Diencephalon (tissue), 1 donor: ENCODE data around the gene OR2T29. TPM values are rescaled to one million over a fixed set of nuclear protein-coding genes. Genes with fewer than 3 reads are reported as not detected.

Source experiments
- small RNA-seq: library from RNA; depleted of rRNA; stranded (forward); fragments of <200 nt; gene quantifications from one replicate; pipeline ENCODE3, GENCODE V24; 2014
- total RNA-seq: library from RNA; depleted of rRNA; stranded (reverse); fragments of >200 nt; gene quantifications from one replicate; pipeline ENCODE4 v1.2.3, GENCODE V29; 2014

The OR2T29 gene
- 0.23 TPM for total RNA-seq

GRCh38 chr1:248562672-248563071 lies at the start of gene OR2T29:
Gene OR2T29, minus strand, starts transcription at chr1:248562772. Its CDS starts 3,281 bp downstream, at chr1:248559491.

GRCh38 chr1:248597589-248597988 lies 35.0 kb upstream of the OR2T29 start, which contains the start of gene OR2T10:
Gene OR2T10, minus strand, starts transcription at chr1:248597700. Its CDS starts 3,932 bp downstream, at chr1:248593768.

GRCh38 chr1:248574657-248575056 lies 12.1 kb upstream of the OR2T29 start, which contains the start of gene OR2T34:
Gene OR2T34, minus strand, starts transcription at chr1:248574757. Its CDS starts 0 bp downstream, at chr1:248574757.

GRCh38 chr1:248507773-248508172 lies 54.8 kb downstream of the OR2T29 start, which contains the start of gene OR2G6:
Gene OR2G6, plus strand, starts transcription at chr1:248508073. Its CDS starts 13,574 bp downstream, at chr1:248521647.

Small RNA genes within 50 kb of the gene (small RNA-seq; reads per million reads assigned to genes)
- gene RF00019, result not detected

Other genes starting within 250 kb of the OR2T29 start
- not detected for gene OR2M7, start 238.2 kb downstream of the OR2T29 start, total RNA-seq
- not detected for gene OR14C36, start 214.0 kb downstream of the OR2T29 start, total RNA-seq
- gene OR2T4, start 201.1 kb downstream of the OR2T29 start, total RNA-seq, result 0.46 TPM
- gene OR2T6, start 187.0 kb downstream of the OR2T29 start, total RNA-seq, result 0.46 TPM
- gene OR2T1, start 159.7 kb downstream of the OR2T29 start, total RNA-seq, result not detected
- gene OR2T2, start 117.1 kb downstream of the OR2T29 start, total RNA-seq, result not detected
- gene OR2T3, start 89.4 kb downstream of the OR2T29 start, total RNA-seq, result not detected
- not detected for gene OR2T5, start 74.2 kb downstream of the OR2T29 start, total RNA-seq
- not detected for gene OR2G6, start 54.7 kb downstream of the OR2T29 start, total RNA-seq
- not detected for gene OR2T34, start 12.0 kb upstream of the OR2T29 start, total RNA-seq
- not detected for gene OR2T10, start 34.9 kb upstream of the OR2T29 start, total RNA-seq
- gene OR2T11, start 72.3 kb upstream of the OR2T29 start, total RNA-seq, result not detected
- gene OR2T35, start 82.5 kb upstream of the OR2T29 start, total RNA-seq, result not detected
- gene OR2T27, start 92.8 kb upstream of the OR2T29 start, total RNA-seq, result not detected
- gene OR14I1, start 140.0 kb upstream of the OR2T29 start, total RNA-seq, result not detected
- not detected for gene LYPD8, start 193.0 kb upstream of the OR2T29 start, total RNA-seq